A673 (cell line): ENCODE measurements around the gene FTCD. TPM values are rescaled to one million over a fixed set of nuclear protein-coding genes. Genes with fewer than 3 reads are reported as not detected.

Experiments used
- Bru-seq: library from RNA; stranded (reverse); fragments of 400-500 nt; gene quantifications from one replicate; lab custom pipeline; 2021; lab: Mats Ljungman, UMichigan
- BruChase-seq, 2 experiments: library from RNA; stranded (reverse); fragments of 400-500 nt; gene quantifications; one replicate each; lab custom pipeline; 2021; lab: Mats Ljungman, UMichigan
- BruUV-seq: library from RNA; stranded (reverse); fragments of 400-500 nt; replicated peaks from 2 replicates; lab custom pipeline; 2021; lab: Mats Ljungman, UMichigan
- CTCF ChIA-PET: fragments of 300-600 bp; sonication (Branson Sonifier 250); formaldehyde crosslinking; loops from one replicate; lab custom pipeline; 2022; ENCODE audit warnings: antibody characterized with exemption; lab: Charles Lee
- POLR2A ChIA-PET: fragments of 300-600 bp; sonication (Branson Sonifier 250); formaldehyde crosslinking; loops from one replicate; lab custom pipeline; 2022; ENCODE audit warnings: antibody characterized with exemption; ENCODE audit not compliant: low non-redundant PET; lab: Charles Lee
- DNase-seq: peaks from one replicate; pipeline ENCODE4 v3.0.0-alpha.2; 2015; ENCODE audit warnings: low spot score
- H3K27ac ChIP-seq: fragments of 200-600 bp; sonication (generic); 2 replicates; pipeline ENCODE4 v1.5.1; 2016; ENCODE audit warnings: mixed run types, low read depth, mild to moderate bottlenecking, mixed read lengths, antibody characterized with exemption, low read length; ENCODE audit not compliant: poor library complexity, severe bottlenecking
- H3K27me3 ChIP-seq: fragments of 200-600 bp; sonication (generic); replicated peaks from 2 replicates; pipeline ENCODE4 v1.6.1; 2017; ENCODE audit warnings: mixed run types, low read depth, mild to moderate bottlenecking, mixed read lengths, antibody characterized with exemption, low read length; ENCODE audit not compliant: insufficient read depth, poor library complexity
- H3K36me3 ChIP-seq: fragments of 200-600 bp; sonication (generic); 2 replicates; pipeline ENCODE4 v1.6.1; 2016; ENCODE audit warnings: mixed run types, mild to moderate bottlenecking, mixed read lengths, antibody characterized with exemption, low read length; ENCODE audit not compliant: insufficient read depth, poor library complexity, severe bottlenecking
- H3K4me1 ChIP-seq: fragments of 200-600 bp; sonication (generic); 2 replicates; pipeline ENCODE4 v1.6.1; 2017; ENCODE audit warnings: mixed run types, mild to moderate bottlenecking, mixed read lengths, antibody characterized with exemption, low read length; ENCODE audit not compliant: insufficient read depth, poor library complexity, severe bottlenecking
- H3K4me3 ChIP-seq: fragments of 200-600 bp; sonication (generic); 2 replicates; pipeline ENCODE4 v1.5.1; 2016; ENCODE audit warnings: low read depth, mixed run types, mild to moderate bottlenecking, mixed read lengths, low read length; ENCODE audit not compliant: poor library complexity, severe bottlenecking
- H3K9me3 ChIP-seq: fragments of 200-600 bp; sonication (generic); 2 replicates; pipeline ENCODE4 v1.6.1; 2016; ENCODE audit warnings: mixed run types, low read depth, mild to moderate bottlenecking, mixed read lengths, antibody characterized with exemption, low read length; ENCODE audit not compliant: poor library complexity, severe bottlenecking
- CTCF ChIP-seq: fragments of 300-800, 200-600 bp; sonication (generic); conservative IDR thresholded peaks from 2 replicates; pipeline ENCODE4 v1.5.1; 2017; ENCODE audit warnings: low read depth, mild to moderate bottlenecking, antibody characterized with exemption, low read length, moderate library complexity, mixed read lengths
- EZH2 ChIP-seq: fragments of 200-600 bp; sonication (generic); IDR thresholded peaks from 2 replicates; pipeline ENCODE4 v1.6.1; 2017; ENCODE audit warnings: borderline replicate concordance, low read depth, mild to moderate bottlenecking, mixed read lengths, antibody characterized with exemption, low read length; ENCODE audit not compliant: poor library complexity, severe bottlenecking
- intact Hi-C: fragments of 100-400 bp; cut with micrococcal nuclease; formaldehyde crosslinking; loops from one replicate; pipeline ENCODE4 v1.10.0; 2022; ENCODE audit not compliant: unreplicated experiment
- long read RNA-seq: library from polyadenylated mRNA; stranded (forward); transcript quantifications from one replicate; pipeline ENCODE4 v2.0.0, GENCODE V29; 2022
- total RNA-seq: library from RNA; stranded (reverse); gene quantifications from 2 replicates; pipeline ENCODE4 v1.2.3, GENCODE V29; 2021

Gene FTCD
- 5.4 and 6.6 TPM in 2 replicates for total RNA-seq
- percentile 40 among the genes with signal in this experiment for Bru-seq, nascent RNA
- percentile 48 among the genes with signal in this experiment for BruChase-seq, experiment 1, labeled RNA remaining after a 2-hour chase
- percentile 71 among the genes with signal in this experiment for BruChase-seq, experiment 2, labeled RNA remaining after a 6-hour chase
- long read RNA-seq, partial matches to known transcripts: 2 of 11 reads
- long read RNA-seq, other reads (novel, unspliced or antisense): 9 of 11 reads

- H3K4me3 ChIP-seq: no peak within 1 kb of the TSS
- no peaks in the 10 kb centered on the region for H3K36me3 ChIP-seq
- H3K4me1 ChIP-seq: peaks cover 5% of the 10 kb centered on the region
- POLR2A ChIA-PET: no interaction called here
- intact Hi-C loops: no loop called here
- no TSS peak for BruUV-seq
- DNase-seq: no peak
- TF ChIP-seq CTCF (no peak), EZH2 (no peak)
- no peaks in the 10 kb centered on the region for H3K27me3 ChIP-seq
- H3K9me3 ChIP-seq: no peaks in the 10 kb centered on the region
- CTCF ChIA-PET: no interaction called here
- H3K27ac ChIP-seq: no peak within 1 kb of the TSS
Measured at GRCh38 chr21:46155514-46156377, at the start of gene FTCD. TSS of gene FTCD (minus strand) at chr21:46155579. CDS start at chr21:46155523, 56 bp downstream.

- CTCF ChIA-PET: no interaction called here
- Histone ChIP-seq H3K36me3 (peaks cover 78% of the 10 kb centered on the region), H3K9me3 (no peaks in the 10 kb centered on the region), H3K27ac (no peak overlapping the region), H3K27me3 (no peaks in the 10 kb centered on the region), H3K4me1 (no peaks in the 10 kb centered on the region), H3K4me3 (no peak overlapping the region)
- POLR2A ChIA-PET: no interaction called here
- intact Hi-C loops: no loop called here
- TF ChIP-seq CTCF (no peak), EZH2 (no peak)
- BruUV-seq: no TSS peak
- no peak for DNase-seq
Measured at GRCh38 chr21:46205166-46205565, 49.8 kb upstream of the FTCD start.

- POLR2A ChIA-PET: no interaction called here
- Histone ChIP-seq H3K27me3 (no peaks in the 10 kb centered on the region), H3K4me3 (no peak overlapping the region), H3K4me1 (no peaks in the 10 kb centered on the region), H3K27ac (peak overlapping the region; percentile 48), H3K9me3 (no peaks in the 10 kb centered on the region), H3K36me3 (peaks cover 84% of the 10 kb centered on the region)
- DNase-seq: no peak
- CTCF ChIA-PET: no interaction called here
- TF ChIP-seq EZH2 (no peak), CTCF (no peak)
- intact Hi-C loops: no loop called here
- no TSS peak for BruUV-seq
Measured at GRCh38 chr21:46203203-46203600, 47.8 kb upstream of the FTCD start.
